Measurements from ENCODE around the gene RAB10. TPM values are rescaled to one million over a fixed set of nuclear protein-coding genes. Genes with fewer than 3 reads are reported as not detected.

RAB10 gene
- total RNA-seq, 1 experiment from 2014 or later, result 167 TPM

DNA sequence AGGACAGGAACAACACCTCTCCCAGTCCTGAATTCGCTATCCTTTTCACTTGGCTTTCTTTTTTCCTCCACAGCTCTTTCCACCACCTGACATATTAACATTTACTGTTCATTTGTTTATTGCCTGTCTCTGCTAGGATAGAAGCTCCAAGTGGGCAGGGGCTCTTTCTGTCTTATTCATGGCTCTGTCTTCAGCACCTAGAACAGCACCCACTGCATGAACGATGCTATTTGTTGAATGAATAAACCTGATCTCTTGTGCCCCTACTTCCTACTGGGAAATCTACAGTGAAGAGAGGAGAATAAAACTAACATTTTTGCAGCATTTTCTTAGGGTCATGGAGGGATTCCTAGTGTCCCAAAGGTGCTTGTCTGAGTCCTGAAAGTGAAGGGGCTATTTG, 114.6 kb downstream of the RAB10 start:
- no peak for ATAC-seq
- Histone ChIP-seq H3K4me1 (ENCODE audit: control insufficient read depth in 1 of 2, insufficient read depth in 2 of 2, low read length in 2 of 2) (peaks cover 3% of the 10 kb centered on the region in 2 experiments; a peak in 1 of 4 replicates), H3K9me3 (ENCODE audit: control insufficient read depth in 1 of 2, insufficient read depth in 1 of 2, low read depth in 1 of 2, low read length in 2 of 2) (no peaks in the 10 kb centered on the region), H3K27me3 (ENCODE audit: insufficient read depth, low read length) (no peaks in the 10 kb centered on the region), H4K20me1 (ENCODE audit: insufficient read depth) (no peaks in the 10 kb centered on the region), H3K4me3 (replicated peaks in 1 of 2; ENCODE audit: low read depth in 1 of 2, low read length in 2 of 2) (no peak overlapping the region), H3K9ac (ENCODE audit: low read length) (no peak overlapping the region), H3K9me2 (ENCODE audit: insufficient read depth) (no peaks in the 10 kb centered on the region), H3K4me2 (ENCODE audit: low read length) (no peak overlapping the region), H2AFZ (ENCODE audit: low read depth, low read length, poor library complexity, severe bottlenecking) (no peak overlapping the region), H3K36me3 (ENCODE audit: control insufficient read depth in 1 of 2, insufficient read depth in 2 of 2, low read length in 2 of 2) (no peaks in the 10 kb centered on the region), H3K79me2 (ENCODE audit: insufficient read depth, low read length) (no peaks in the 10 kb centered on the region), H3K27ac (ENCODE audit: low read depth, low read length) (no peak overlapping the region)
- ChIA-PET CTCF (interaction anchor here (1.0 kb wide), 1 partner anchor 197 kb away, joined by 3 read pairs; no protein-coding TSS in a partner anchor), RAD21 (ENCODE audit: low non-redundant PET in 1 of 2, low total read pairs in 2 of 2, uncharacterized antibody in 2 of 2, unreplicated experiment in 2 of 2) (no interaction called here), POLR2A (no interaction called here)
- TF ChIP-seq, protein P1, sequence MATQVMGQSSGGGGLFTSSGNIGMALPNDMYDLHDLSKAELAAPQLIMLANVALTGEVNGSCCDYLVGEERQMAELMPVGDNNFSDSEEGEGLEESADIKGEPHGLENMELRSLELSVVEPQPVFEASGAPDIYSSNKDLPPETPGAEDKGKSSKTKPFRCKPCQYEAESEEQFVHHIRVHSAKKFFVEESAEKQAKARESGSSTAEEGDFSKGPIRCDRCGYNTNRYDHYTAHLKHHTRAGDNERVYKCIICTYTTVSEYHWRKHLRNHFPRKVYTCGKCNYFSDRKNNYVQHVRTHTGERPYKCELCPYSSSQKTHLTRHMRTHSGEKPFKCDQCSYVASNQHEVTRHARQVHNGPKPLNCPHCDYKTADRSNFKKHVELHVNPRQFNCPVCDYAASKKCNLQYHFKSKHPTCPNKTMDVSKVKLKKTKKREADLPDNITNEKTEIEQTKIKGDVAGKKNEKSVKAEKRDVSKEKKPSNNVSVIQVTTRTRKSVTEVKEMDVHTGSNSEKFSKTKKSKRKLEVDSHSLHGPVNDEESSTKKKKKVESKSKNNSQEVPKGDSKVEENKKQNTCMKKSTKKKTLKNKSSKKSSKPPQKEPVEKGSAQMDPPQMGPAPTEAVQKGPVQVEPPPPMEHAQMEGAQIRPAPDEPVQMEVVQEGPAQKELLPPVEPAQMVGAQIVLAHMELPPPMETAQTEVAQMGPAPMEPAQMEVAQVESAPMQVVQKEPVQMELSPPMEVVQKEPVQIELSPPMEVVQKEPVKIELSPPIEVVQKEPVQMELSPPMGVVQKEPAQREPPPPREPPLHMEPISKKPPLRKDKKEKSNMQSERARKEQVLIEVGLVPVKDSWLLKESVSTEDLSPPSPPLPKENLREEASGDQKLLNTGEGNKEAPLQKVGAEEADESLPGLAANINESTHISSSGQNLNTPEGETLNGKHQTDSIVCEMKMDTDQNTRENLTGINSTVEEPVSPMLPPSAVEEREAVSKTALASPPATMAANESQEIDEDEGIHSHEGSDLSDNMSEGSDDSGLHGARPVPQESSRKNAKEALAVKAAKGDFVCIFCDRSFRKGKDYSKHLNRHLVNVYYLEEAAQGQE (IDR thresholded peaks at IDR 0.05; ENCODE audit: low read depth), result peak; percentile 41
- TF ChIP-seq EZH2phosphoT487 (IDR thresholded peaks at IDR 0.05; ENCODE audit: borderline replicate concordance), result no peak
- no TSS peak for BruUV-seq (replicated peaks)
- no peak for DNase-seq (ENCODE audit: low read depth, low spot score)
- intact Hi-C loops (cut with micrococcal nuclease), result loop anchor here (5.0 kb wide), 1 partner anchor 319 kb away; no protein-coding TSS in a partner anchor

DNA sequence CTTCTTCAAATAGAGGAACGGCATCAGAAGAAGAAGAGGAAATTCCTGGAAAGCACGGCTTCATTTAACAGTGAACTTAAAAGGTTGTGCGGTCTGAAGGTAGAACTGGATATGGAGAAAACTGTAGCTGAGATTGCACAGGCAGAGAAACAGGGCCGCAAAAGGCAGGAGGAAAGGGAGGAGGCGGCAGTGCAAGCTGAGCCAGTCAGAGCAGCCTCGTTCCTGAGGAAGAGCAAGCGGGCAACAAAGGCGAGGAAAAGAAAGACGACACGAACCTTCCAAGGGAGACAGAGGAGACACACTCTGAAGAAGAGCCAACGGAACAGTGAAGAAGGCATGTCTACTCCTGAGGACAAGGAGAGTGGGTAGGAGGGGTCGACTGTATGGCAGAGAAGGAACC, 116.4 kb downstream of the RAB10 start:
- no peaks in the 10 kb centered on the region for H3K36me3 ChIP-seq (ENCODE audit: control insufficient read depth in 1 of 2, insufficient read depth in 2 of 2, low read length in 2 of 2)
- no peak overlapping the region for H3K4me2 ChIP-seq (ENCODE audit: low read length)
- intact Hi-C loops (cut with micrococcal nuclease), result no loop called here
- RAD21 ChIA-PET (ENCODE audit: low non-redundant PET in 1 of 2, low total read pairs in 2 of 2, uncharacterized antibody in 2 of 2, unreplicated experiment in 2 of 2), result no interaction called here
- H3K9ac ChIP-seq (ENCODE audit: low read length), result no peak overlapping the region
- BruUV-seq (replicated peaks), result no TSS peak
- no peaks in the 10 kb centered on the region for H3K9me2 ChIP-seq (ENCODE audit: insufficient read depth)
- no peaks in the 10 kb centered on the region for H3K79me2 ChIP-seq (ENCODE audit: insufficient read depth, low read length)
- DNase-seq (ENCODE audit: low read depth, low spot score) (no peak), ATAC-seq (no peak)
- CTCF ChIA-PET, result no interaction called here
- no peaks in the 10 kb centered on the region for H3K27me3 ChIP-seq (ENCODE audit: insufficient read depth, low read length)
- POLR2A ChIA-PET, result no interaction called here
- no peaks in the 10 kb centered on the region for H3K9me3 ChIP-seq (ENCODE audit: control insufficient read depth in 1 of 2, insufficient read depth in 1 of 2, low read depth in 1 of 2, low read length in 2 of 2)
- H3K4me1 ChIP-seq (ENCODE audit: control insufficient read depth in 1 of 2, insufficient read depth in 2 of 2, low read length in 2 of 2), result no peaks in the 10 kb centered on the region
- H4K20me1 ChIP-seq (ENCODE audit: insufficient read depth), result no peaks in the 10 kb centered on the region
- H3K27ac ChIP-seq (ENCODE audit: low read depth, low read length), result no peak overlapping the region
- no peak overlapping the region for H3K4me3 ChIP-seq (replicated peaks in 1 of 2; ENCODE audit: low read depth in 1 of 2, low read length in 2 of 2)
- H2AFZ ChIP-seq (ENCODE audit: low read depth, low read length, poor library complexity, severe bottlenecking), result no peak overlapping the region
- TF ChIP-seq CBX3 (IDR thresholded peaks at IDR 0.05; ENCODE audit: low read depth) (no peak), POLR2AphosphoS5 (IDR thresholded peaks at IDR 0.05; ENCODE audit: low read depth, low read length) (no peak), SP1 (IDR thresholded peaks at IDR 0.05; ENCODE audit: low read depth) (no peak), EGR1 (IDR thresholded peaks at IDR 0.05; ENCODE audit: low read depth) (no peak), SRF (IDR thresholded peaks at IDR 0.05; ENCODE audit: low read depth) (no peak), JUND (IDR thresholded peaks at IDR 0.05) (no peak), ZNF274 (IDR thresholded peaks at IDR 0.05; ENCODE audit: low read depth, low read length) (no peak), RAD21 (IDR thresholded peaks at IDR 0.05; ENCODE audit: low read depth) (no peak), SIN3A (IDR thresholded peaks at IDR 0.05; ENCODE audit: low read depth) (no peak)
- TF ChIP-seq, protein P2, sequence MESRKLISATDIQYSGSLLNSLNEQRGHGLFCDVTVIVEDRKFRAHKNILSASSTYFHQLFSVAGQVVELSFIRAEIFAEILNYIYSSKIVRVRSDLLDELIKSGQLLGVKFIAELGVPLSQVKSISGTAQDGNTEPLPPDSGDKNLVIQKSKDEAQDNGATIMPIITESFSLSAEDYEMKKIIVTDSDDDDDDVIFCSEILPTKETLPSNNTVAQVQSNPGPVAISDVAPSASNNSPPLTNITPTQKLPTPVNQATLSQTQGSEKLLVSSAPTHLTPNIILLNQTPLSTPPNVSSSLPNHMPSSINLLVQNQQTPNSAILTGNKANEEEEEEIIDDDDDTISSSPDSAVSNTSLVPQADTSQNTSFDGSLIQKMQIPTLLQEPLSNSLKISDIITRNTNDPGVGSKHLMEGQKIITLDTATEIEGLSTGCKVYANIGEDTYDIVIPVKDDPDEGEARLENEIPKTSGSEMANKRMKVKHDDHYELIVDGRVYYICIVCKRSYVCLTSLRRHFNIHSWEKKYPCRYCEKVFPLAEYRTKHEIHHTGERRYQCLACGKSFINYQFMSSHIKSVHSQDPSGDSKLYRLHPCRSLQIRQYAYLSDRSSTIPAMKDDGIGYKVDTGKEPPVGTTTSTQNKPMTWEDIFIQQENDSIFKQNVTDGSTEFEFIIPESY (IDR thresholded peaks at IDR 0.05; ENCODE audit: extremely low read depth, insufficient replicate concordance, low read length), result no peak
- TF ChIP-seq, protein P1 (IDR thresholded peaks at IDR 0.05; ENCODE audit: low read depth), result no peak

All from HCT116 (cell line).